Measurements from ENCODE around the gene APH1B.
"Not testable (repeated sequence)": the region's sequence is repeated elsewhere in the genome, so short reads cannot be mapped to it uniquely, and the experiment has no call there.

Gene APH1B

GRCh38 chr15:63296195-63296594 lies 18.8 kb downstream of the APH1B start:
- DNase-seq (ENCODE audit: low read depth) = no peak

- no peak for DNase-seq (ENCODE audit: low read depth)
Measured at GRCh38 chr15:63299943-63300575, 22.7 kb downstream of the APH1B start.

- DNase-seq (ENCODE audit: low read depth) = no peak
Measured at GRCh38 chr15:63301088-63301487, 23.7 kb downstream of the APH1B start.

- no peak for DNase-seq (ENCODE audit: low read depth)
Measured at GRCh38 chr15:63305260-63305659, 27.9 kb downstream of the APH1B start.

- DNase-seq (ENCODE audit: low read depth) = no peak
Measured at GRCh38 chr15:63306492-63307073, 29.2 kb downstream of the APH1B start.

- DNase-seq (ENCODE audit: low read depth) = no peak
Measured at GRCh38 chr15:63308491-63308890, 31.1 kb downstream of the APH1B start.

- no peak for DNase-seq (ENCODE audit: low read depth)
Measured at GRCh38 chr15:63308947-63309346, 31.5 kb downstream of the APH1B start.

GRCh38 chr15:63310646-63311045 lies 33.2 kb downstream of the APH1B start:
- no peak for DNase-seq (ENCODE audit: low read depth)

- no peak for DNase-seq (ENCODE audit: low read depth)
Measured at GRCh38 chr15:63312286-63312685, 34.9 kb downstream of the APH1B start.

GRCh38 chr15:63313825-63314224 lies 36.4 kb downstream of the APH1B start:
- no peak for DNase-seq (ENCODE audit: low read depth)

- no peak for DNase-seq (ENCODE audit: low read depth)
Measured at GRCh38 chr15:63314409-63314808, 37.0 kb downstream of the APH1B start.

- no peak for DNase-seq (ENCODE audit: low read depth)
Measured at GRCh38 chr15:63318344-63318743, 40.9 kb downstream of the APH1B start.

GRCh38 chr15:63319065-63319464 lies 41.7 kb downstream of the APH1B start:
- DNase-seq (ENCODE audit: low read depth) = no peak

GRCh38 chr15:63320446-63320845 lies 43.0 kb downstream of the APH1B start:
- DNase-seq (ENCODE audit: low read depth) = not testable (repeated sequence)

- DNase-seq (ENCODE audit: low read depth) = not testable (repeated sequence)
Measured at GRCh38 chr15:63320981-63321380, 43.6 kb downstream of the APH1B start.

- DNase-seq (ENCODE audit: low read depth) = no peak
Measured at GRCh38 chr15:63321462-63321861, 44.1 kb downstream of the APH1B start.

GRCh38 chr15:63322541-63322940 lies 45.1 kb downstream of the APH1B start:
- DNase-seq (ENCODE audit: low read depth) = no peak

GRCh38 chr15:63323798-63324563 lies 46.6 kb downstream of the APH1B start:
- DNase-seq (ENCODE audit: low read depth) = no peak

- no peak for DNase-seq (ENCODE audit: low read depth)
Measured at GRCh38 chr15:63324770-63325169, 47.4 kb downstream of the APH1B start.

- no peak for DNase-seq (ENCODE audit: low read depth)
Measured at GRCh38 chr15:63327648-63328421, 50.4 kb downstream of the APH1B start.

GRCh38 chr15:63329567-63330350 lies 52.4 kb downstream of the APH1B start:
- no peak for DNase-seq (ENCODE audit: low read depth)

- DNase-seq (ENCODE audit: low read depth) = no peak
Measured at GRCh38 chr15:63330926-63331325, 53.5 kb downstream of the APH1B start.
